Measurements from ENCODE around the gene DHX35.

DHX35 gene

DNA sequence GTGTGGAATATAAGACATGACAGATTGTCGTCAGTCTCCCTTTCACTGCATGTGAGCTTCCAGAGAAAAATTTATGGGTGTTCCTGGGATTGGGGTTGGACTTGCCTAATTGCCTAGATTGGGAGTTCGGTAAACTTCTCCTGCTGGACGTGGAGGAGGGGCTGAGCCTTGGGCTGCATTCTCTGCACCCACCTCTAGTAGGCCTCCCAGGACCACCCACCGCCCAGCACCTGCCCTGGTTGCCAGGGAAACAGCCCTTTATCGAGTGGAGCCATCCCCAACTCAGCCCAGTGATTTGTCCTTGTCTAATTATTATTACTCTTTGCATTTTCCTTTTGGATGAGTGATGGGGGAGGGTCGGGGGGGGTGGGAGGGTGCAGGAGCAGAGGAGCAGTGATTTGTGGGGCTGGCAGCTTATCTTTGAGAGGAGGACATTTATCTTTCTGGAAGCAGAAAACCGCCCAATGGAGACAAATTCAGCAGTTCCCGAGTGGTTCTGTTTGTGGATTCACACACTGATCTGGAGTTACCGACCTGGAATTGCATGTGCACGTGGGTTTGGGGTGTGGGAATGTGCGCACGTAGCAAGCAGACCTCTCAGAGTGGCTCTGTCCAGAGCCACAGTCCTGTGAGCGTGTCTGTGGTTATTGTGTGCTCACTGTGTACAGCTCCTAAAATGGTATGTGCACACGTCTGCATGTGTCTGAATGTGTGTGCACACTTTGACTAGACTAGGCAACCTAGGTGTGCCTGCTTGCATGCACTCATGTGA lies 104.5 kb downstream of the DHX35 start:
- no peak for DNase-seq (ENCODE audit: low read depth)

DNA sequence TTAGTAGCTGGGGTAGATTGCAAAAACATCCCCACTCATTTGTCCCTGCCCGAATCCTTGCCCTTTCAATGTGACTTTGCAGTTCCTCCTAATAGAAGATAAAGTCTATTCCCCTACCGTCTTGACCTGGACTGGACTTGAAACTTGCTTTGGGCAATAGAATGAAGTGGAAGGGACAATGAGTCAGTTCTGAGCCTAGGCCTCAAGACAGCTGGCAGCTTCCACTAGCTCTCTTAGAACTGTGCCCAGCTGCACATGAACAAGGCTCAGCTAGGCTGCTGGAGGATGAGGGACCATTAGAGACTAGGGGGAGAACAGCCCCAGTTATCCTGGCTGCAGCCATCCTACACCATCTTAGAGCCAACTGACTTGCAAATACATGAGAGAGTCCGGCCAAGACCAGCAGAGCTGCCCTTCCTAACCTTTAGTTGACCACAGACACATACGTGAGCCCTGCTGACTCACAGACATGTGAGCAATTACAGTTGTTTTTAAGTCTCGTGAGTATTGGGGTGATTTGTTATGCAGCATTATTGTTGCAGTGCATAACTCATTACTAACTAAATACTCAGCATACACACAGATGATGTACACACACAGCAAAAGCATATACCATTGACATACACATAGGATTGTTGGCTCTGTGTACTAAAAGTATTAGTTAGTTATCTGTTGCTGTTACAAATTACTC lies 105.5 kb downstream of the DHX35 start:
- DNase-seq (ENCODE audit: low read depth): no peak

DNA sequence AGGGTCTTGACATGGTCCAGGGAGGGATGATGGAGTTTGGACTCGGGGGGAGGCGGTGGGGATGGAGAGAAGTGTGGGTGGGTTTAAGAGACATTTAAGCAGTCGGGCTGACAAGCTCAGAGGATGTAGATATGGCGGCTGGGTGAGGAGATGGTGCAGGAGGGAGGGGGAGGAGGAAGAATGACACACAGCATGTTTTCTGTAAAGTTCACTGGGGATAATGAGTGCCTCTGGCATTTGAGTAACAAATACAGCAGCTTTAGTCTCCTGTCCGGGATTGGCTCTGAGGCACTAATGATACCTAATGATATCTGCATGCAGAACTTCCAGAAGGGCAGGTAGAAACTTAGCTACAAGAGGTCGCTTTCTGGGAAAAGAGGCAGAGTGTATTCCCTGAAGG lies 107.8 kb downstream of the DHX35 start:
- no peak for DNase-seq (ENCODE audit: low read depth)

DNA sequence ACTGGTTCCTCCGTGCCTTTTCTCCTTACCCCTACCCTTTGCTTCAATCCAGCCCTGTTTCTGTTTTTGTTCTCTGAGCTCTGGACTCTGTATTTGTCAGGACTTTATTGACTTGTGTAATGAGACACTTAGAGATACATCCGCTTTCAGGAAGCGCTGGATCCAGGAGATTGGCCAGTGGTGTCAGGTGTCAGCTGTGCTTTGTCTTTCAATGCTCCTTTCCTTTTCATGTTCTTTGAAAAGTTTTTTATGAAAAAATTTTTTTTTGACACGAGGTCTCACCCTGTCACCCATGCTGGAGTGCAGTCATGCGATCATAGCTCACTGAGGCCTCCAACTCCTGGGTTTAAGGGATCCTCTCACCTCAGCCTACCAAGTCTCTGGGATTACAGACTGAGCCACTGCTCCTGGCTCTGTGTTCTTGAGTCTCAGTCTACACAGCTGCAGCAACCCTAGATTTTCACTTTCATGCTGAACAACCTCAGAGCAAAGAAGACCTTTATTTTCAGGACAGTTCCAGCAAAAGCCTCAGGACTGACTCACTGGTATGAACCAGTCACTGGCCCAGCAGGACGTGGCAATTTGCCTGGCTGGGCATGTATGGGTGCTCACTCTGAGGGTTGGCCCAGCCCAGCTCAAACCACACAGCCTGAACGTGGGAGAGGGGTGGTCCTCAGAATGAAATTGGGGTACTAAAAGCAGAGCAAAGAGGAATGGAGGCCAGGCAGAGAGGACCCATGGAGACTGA lies 108.5 kb downstream of the DHX35 start:
- DNase-seq (ENCODE audit: low read depth): no peak

DNA sequence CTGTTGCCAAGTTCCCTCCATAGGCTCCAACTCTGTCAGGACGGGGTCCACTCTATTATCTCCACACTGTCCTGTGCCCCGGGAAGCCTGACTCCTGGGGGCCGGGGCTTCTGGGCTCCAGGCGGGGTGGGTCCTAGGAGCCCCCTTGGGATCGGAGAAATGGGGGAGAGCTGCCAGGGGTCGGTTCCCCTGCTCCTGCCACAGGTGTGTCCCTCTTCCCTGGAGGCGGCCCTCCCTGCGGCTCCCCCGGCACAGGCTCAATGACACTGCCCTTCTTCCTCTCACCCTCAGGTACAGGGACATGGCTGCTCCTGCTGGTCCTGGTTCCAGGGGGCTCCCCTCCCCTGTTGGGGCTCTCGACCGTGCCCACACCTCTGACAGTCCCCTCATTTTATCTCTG lies 110.0 kb downstream of the DHX35 start:
- DNase-seq (ENCODE audit: low read depth): no peak

DNA sequence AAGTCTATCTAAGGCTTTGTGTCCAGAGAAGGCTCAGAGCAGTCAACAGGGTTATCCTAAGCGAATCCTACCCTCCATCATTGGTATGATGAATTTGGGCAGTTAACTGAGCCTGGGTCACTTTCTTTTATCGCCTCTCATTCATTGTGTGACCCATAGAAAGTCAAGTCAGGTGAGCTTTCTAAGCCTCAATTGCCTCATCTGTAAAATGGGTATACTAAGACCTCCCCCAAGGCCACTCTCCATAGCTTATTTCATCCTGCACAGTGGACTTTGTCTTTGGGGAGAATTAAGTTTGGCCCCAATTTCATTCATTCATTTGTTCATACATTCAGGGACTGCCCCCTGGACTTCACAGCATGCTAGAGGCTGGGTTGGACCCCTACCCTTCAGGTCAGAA lies 110.5 kb downstream of the DHX35 start:
- no peak for DNase-seq (ENCODE audit: low read depth)

DNA sequence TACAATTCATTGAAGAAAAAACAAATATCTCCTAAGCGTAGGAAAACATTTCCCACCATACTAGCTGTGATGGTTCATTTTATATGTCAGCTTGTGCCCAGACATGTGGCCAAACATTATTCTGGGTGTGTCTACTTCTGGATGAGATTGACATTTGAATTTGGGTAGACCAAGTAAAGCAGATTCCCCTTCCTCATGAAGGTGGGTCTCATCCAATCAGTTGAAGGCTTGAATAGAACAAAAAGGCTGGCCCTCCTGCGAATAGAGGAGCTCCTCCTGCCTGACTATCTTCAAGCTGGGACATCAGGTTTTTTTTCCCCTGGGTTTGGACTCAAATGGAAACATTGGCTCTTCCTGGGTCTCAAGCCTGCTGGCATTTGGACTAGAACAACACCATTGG lies 113.6 kb downstream of the DHX35 start:
- no peak for DNase-seq (ENCODE audit: low read depth)

DNA sequence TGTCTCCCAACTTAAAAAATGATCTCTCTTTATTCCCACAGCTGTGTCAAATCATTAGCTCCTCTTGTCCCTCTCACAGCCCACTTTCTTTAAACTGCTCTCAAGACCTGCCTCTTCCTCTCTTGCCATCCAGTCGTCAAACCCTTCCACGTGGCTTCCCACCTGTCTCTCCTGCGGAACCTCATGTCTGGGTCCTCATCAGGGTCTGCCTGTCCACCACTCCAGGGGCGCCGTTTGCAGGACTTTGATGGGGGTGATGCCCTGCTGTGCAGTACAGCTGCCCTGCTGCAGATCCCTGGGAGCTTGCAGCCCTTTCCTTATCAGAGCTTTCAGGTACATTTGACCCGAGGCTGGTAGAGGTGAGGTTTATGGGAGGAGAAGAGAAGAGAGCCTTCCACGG lies 114.8 kb downstream of the DHX35 start:
- no peak for DNase-seq (ENCODE audit: low read depth)

DNA sequence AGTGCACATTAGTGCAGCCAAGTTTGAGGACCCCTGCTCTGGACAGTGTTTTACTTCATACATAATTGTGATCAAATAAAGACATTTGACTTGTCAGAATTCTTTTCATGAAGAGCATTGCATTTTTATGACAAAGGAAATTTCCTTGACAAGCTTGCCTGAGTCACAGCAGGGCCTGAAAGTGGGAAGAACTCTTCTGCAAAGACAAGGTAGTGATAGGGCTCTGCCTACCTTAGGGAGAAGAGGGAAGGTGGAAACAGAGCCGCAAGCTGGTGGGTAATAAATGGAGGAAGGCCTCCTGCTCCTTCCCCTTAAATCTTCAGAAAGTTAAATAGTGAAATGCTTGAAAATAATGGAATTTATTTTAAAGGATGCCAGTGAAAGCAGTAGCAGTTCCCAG lies 118.2 kb downstream of the DHX35 start:
- no peak for DNase-seq (ENCODE audit: low read depth)

DNA sequence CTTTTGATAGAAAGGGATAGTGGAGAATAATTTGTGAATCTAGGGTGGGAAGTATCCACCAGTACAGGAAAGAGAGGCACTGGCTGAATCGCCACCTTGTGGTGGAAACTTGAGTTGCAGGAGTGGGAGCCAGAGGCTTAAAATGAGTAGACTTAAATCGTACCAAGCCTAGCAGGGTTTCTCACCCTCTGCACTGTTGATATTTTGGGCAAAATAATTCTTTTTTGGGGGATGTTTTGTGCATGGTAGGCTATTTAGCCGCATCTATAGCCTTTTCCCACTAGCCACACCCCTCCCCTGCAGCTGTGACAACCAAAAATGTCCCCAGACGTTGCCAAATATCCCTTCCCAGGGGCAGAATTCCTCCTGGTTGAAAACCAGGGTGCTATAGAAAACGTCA lies 119.1 kb downstream of the DHX35 start:
- no peak for DNase-seq (ENCODE audit: low read depth)

DNA sequence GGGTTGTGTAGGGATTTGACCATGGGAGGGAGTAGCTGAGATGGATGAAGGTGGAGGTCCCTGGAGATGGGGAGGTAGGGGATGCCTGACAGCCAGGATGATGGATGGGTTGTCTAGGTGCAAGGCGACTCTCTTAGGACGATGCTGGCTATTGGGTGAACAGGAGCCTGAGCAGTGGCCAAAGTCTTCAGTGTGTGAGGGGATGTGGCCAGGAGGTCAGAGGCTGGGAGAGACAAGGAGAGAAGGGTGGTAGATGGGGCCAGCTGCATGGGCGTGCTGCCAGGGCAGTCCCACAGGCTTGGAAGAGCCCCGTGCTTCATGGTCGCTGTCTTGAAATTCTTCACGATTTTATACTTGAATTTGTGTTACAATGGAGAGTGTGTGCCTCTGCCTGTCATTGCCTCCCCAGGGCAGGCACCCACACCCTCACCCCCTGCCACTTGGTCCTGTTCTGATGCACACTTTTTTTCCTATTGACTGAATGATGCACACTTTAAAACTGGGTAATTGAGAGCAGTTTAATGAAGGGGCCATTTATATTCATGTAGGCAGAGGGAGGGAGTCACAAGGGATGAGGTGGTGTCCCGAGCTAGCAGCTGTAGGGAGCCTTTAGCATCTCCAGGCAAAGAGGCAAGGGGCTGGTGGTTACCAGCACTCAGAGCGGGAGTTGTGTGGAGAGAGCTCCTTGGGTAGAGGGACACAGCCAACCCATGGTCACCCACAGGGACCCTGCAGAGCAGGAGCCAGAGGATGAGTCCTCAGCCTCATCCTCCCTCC lies 120.7 kb downstream of the DHX35 start:
- no peak for DNase-seq (ENCODE audit: low read depth)

DNA sequence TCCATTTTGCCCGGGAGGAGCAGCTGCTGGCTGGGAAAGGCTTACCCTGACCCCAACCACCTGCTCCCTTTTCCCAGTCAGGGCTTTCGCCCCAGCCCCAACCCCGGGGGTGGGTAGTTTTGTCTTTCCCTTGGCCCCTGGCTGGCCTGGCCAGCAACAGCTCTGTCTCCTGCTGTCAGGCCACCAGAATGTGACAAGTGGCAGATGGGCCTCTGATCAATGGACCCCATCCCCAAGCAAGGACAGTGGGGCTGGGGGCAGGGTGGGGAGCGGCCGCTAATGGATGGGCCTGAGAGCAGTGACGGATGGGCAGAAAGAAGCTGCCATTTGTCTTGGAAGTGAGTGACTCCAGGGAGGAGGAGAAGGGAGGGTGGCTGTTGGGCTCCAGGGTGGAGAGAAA lies 121.6 kb downstream of the DHX35 start:
- DNase-seq (ENCODE audit: low read depth): no peak

DNA sequence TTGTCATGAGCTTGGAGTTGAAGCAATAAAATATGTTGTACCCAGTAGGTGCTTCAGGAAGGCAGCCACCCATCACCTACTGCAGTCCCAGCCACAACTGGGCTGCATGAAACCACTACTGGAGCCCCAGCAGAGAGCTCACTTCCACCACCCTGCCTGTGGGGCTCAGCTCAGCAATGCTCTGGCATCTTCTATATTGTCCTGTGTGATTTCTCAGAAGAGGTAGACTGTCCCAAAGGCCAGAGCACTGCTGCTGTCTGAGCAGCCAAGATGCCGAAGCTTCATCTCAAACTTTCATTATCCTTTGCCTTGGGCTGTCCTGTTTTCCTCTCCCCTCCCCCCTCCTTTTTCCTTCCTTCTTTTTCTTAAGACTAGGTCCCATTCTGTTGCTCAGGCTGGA lies 126.9 kb downstream of the DHX35 start:
- no peak for DNase-seq (ENCODE audit: low read depth)

All from GM04503 (cell line).